ENCODE measurements around the gene NLGN1.
A peak's percentile ranks its signal among the peaks of the same experiment; 100 is the strongest.

NLGN1 gene

DNA sequence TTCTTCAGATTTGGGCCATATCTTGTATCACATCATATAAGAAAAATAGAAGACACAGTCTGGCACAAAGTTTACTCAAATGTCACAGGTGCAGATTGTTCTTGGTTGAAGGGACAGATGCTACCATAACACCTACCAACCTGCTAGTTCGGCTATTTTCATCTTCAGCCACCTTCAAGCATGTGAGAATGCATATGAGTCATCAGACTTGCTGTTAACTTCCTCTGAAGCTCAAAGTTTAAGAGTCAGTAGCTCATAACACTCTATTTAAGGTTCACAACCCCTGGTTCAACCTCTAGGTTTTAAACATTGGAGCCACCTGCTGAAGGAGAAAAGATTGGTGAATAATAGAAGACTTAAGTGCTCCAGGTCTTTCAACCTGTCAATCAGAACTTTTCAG lies 522.8 kb downstream of the NLGN1 start:
- no peak for DNase-seq
- TF ChIP-seq, protein P1, sequence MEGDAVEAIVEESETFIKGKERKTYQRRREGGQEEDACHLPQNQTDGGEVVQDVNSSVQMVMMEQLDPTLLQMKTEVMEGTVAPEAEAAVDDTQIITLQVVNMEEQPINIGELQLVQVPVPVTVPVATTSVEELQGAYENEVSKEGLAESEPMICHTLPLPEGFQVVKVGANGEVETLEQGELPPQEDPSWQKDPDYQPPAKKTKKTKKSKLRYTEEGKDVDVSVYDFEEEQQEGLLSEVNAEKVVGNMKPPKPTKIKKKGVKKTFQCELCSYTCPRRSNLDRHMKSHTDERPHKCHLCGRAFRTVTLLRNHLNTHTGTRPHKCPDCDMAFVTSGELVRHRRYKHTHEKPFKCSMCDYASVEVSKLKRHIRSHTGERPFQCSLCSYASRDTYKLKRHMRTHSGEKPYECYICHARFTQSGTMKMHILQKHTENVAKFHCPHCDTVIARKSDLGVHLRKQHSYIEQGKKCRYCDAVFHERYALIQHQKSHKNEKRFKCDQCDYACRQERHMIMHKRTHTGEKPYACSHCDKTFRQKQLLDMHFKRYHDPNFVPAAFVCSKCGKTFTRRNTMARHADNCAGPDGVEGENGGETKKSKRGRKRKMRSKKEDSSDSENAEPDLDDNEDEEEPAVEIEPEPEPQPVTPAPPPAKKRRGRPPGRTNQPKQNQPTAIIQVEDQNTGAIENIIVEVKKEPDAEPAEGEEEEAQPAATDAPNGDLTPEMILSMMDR (IDR thresholded peaks at IDR 0.05; ENCODE audit: low read depth, low read length, missing control alignments): no peak
- in situ Hi-C loops (cut with HindIII; ENCODE audit: low pct_ligation_motif_present, low sequenced_read_pairs): no loop called here

DNA sequence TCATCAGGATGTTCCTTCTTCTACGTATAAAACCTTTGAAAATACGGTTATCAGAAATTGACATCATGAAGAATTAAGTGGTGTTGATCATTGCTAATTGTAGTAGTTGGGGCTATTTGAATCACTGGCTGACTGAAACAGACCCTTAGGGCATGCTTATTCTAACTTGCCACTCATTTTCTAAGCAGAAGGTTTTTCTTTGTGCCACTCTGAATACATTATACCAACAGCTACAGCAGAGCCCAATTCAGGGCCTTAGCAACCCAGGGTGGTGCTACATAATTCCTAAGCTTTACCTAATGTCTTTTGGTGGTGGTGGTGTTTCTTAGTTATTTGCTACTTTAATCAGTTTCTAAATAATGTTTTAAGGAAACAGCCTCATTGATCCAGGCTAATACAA lies 524.2 kb downstream of the NLGN1 start:
- no peaks in the 10 kb centered on the region for H3K36me3 ChIP-seq (replicated peaks)
- H3K27ac ChIP-seq: no peak overlapping the region
- TF ChIP-seq, protein P1 (IDR thresholded peaks at IDR 0.05; ENCODE audit: low read depth, low read length, missing control alignments): no peak
- no peak for DNase-seq
- in situ Hi-C loops (cut with HindIII; ENCODE audit: low pct_ligation_motif_present, low sequenced_read_pairs): no loop called here
- H3K4me3 ChIP-seq (ENCODE audit: low read depth, low read length): no peak overlapping the region
- no peaks in the 10 kb centered on the region for H3K27me3 ChIP-seq (replicated peaks)

More for the DNA sequence above, 522.8 kb downstream of the NLGN1 start:
- Histone ChIP-seq H3K4me3 (ENCODE audit: low read depth, low read length) (no peak overlapping the region), H3K27me3 (replicated peaks) (no peaks in the 10 kb centered on the region), H3K27ac (no peak overlapping the region), H3K36me3 (replicated peaks) (no peaks in the 10 kb centered on the region)

DNA sequence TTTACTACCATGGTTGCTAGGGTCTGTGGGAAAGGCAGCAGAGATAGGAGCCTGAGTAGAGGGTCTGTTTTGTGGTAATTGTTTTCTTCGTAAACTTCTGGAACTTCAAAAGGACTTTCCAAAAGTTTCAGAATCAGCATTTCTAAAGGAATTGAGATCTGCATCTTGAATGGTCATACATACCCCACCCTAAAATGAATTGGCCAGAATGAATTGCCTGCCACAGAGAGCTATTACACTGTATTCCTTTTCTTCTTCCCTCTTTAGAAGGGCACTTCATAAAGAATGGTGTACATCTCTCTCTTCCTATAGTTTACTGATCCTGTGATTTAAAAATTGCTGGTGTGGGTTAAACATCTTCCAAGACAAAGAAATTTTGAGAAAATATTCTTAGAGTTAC lies 525.7 kb downstream of the NLGN1 start:
- in situ Hi-C loops (cut with HindIII; ENCODE audit: low pct_ligation_motif_present, low sequenced_read_pairs): no loop called here

DNA sequence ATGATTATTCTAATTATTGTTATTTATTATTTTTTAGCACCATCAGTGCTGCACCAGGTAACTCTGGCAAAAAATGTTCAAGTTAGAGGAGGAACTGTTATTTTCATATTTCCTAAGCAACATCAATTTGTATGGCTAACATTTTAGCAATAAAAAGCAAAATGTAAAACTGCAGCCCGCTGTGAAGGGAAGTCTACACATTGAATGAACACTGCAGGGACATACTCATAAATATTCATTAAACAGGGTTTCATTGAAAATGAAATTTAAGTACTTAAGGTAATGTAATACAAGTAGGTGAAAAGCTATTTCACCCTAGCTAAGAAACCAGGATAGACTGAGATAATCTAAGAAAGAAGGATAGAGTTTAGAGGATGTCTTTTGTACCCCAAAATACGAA lies 532.7 kb downstream of the NLGN1 start:
- no peaks in the 10 kb centered on the region for H3K36me3 ChIP-seq (replicated peaks)
- TF ChIP-seq, protein P1 (IDR thresholded peaks at IDR 0.05; ENCODE audit: low read depth, low read length, missing control alignments): no peak
- no peak overlapping the region for H3K4me3 ChIP-seq (ENCODE audit: low read depth, low read length)
- in situ Hi-C loops (cut with HindIII; ENCODE audit: low pct_ligation_motif_present, low sequenced_read_pairs): no loop called here
- no peak for DNase-seq
- no peaks in the 10 kb centered on the region for H3K27me3 ChIP-seq (replicated peaks)
- H3K27ac ChIP-seq: no peak overlapping the region

More for the DNA sequence above, 525.7 kb downstream of the NLGN1 start:
- no peak for DNase-seq
- no peaks in the 10 kb centered on the region for H3K27me3 ChIP-seq (replicated peaks)
- no peak overlapping the region for H3K27ac ChIP-seq
- TF ChIP-seq, protein P1 (IDR thresholded peaks at IDR 0.05; ENCODE audit: low read depth, low read length, missing control alignments): no peak
- no peaks in the 10 kb centered on the region for H3K36me3 ChIP-seq (replicated peaks)
- H3K4me3 ChIP-seq (ENCODE audit: low read depth, low read length): no peak overlapping the region

DNA sequence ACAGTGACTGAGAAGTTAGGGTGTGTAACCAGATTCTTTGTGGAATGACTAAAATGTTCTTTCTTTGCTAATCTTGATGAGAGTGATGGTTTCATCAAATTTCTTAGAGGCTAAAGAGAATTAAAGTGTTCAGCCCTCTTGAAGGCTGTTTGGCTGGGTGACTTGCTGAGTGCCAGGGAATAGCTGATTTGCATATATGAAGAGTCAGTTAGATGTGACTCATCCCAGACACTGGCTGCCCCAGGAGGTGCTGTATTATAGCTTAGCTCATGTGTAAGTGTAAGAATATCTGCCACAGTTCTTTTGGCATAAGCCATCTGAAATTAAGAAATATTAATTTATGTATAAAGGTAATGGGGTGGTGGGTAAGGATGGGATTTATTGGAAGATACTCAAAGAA lies 535.1 kb downstream of the NLGN1 start:
- Histone ChIP-seq H3K4me3 (ENCODE audit: low read depth, low read length) (no peak overlapping the region), H3K27ac (no peak overlapping the region), H3K27me3 (replicated peaks) (no peaks in the 10 kb centered on the region), H3K36me3 (replicated peaks) (no peaks in the 10 kb centered on the region)
- DNase-seq: peak; percentile 77
- in situ Hi-C loops (cut with HindIII; ENCODE audit: low pct_ligation_motif_present, low sequenced_read_pairs): no loop called here
- TF ChIP-seq, protein P1 (IDR thresholded peaks at IDR 0.05; ENCODE audit: low read depth, low read length, missing control alignments): no peak

DNA sequence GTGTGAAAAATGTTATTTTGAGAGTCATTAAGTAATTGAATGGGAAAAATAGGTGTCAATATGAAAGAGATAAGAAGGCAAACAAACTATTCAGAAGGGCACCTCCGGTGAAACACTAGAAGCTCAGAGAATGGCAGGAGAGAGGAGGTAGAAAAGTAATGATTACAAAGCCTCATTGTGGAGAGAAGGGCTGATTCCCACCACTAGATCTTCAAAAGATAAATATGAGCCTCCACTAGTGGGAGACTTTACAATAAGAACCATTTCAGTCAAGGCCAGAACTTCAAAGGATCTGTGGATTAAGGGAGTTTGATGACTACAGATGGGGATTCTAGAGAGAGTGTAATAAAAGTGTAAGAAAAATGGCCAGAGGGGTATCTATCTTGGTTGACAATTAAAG lies 535.6 kb downstream of the NLGN1 start:
- Histone ChIP-seq H3K4me3 (ENCODE audit: low read depth, low read length) (no peak overlapping the region), H3K27ac (no peak overlapping the region), H3K27me3 (replicated peaks) (no peaks in the 10 kb centered on the region), H3K36me3 (replicated peaks) (no peaks in the 10 kb centered on the region)
- in situ Hi-C loops (cut with HindIII; ENCODE audit: low pct_ligation_motif_present, low sequenced_read_pairs): no loop called here
- no peak for DNase-seq
- TF ChIP-seq, protein P1 (IDR thresholded peaks at IDR 0.05; ENCODE audit: low read depth, low read length, missing control alignments): no peak

Measured in brain microvascular endothelial cell (primary cell).